Neural crest cell (in vitro differentiated cells): ENCODE data around the gene KCNK7. TPM values are rescaled to one million over a fixed set of nuclear protein-coding genes. Genes with fewer than 3 reads are reported as not detected.

Experiments
- DNase-seq: peaks from one replicate; pipeline ENCODE4 v3.0.0; 2021; ENCODE audit warnings: low read depth, mixed read lengths, low spot score
- H3K27ac Mint-ChIP-seq: one replicate; pipeline ENCODE4 v1.8.0; 2021; ENCODE audit warnings: mild to moderate bottlenecking, mixed read lengths; ENCODE audit not compliant: unreplicated experiment
- H3K27me3 Mint-ChIP-seq: 2 replicates; pipeline ENCODE4 v1.8.0; 2021; ENCODE audit warnings: low read depth, mild to moderate bottlenecking, mixed read lengths
- H3K36me3 Mint-ChIP-seq: 2 replicates; pipeline ENCODE4 v1.8.0; 2021; ENCODE audit warnings: low read depth, mild to moderate bottlenecking, mixed read lengths
- H3K4me1 Mint-ChIP-seq: 2 replicates; pipeline ENCODE4 v1.8.0; 2021; ENCODE audit warnings: mixed read lengths
- H3K4me3 Mint-ChIP-seq: one replicate; pipeline ENCODE4 v1.8.0; 2021; ENCODE audit warnings: mild to moderate bottlenecking, mixed read lengths
- H3K9me3 Mint-ChIP-seq: 2 replicates; pipeline ENCODE4 v1.8.0; 2021; ENCODE audit warnings: mixed read lengths
- total RNA-seq: library from RNA; stranded (reverse); gene quantifications from 2 replicates; pipeline ENCODE4 v1.2.1, GENCODE V29; 2021
- TF ChIP-seq, protein P1 (sequence below): fragments of 200-600 bp; sonication (generic); conservative IDR thresholded peaks from 2 replicates; pipeline ENCODE4 v1.5.0; 2021; ENCODE audit warnings: antibody characterized with exemption, mild to moderate bottlenecking

Gene KCNK7
- total RNA-seq, 1 donor from 2014 or later = 1.0 TPM

DNA sequence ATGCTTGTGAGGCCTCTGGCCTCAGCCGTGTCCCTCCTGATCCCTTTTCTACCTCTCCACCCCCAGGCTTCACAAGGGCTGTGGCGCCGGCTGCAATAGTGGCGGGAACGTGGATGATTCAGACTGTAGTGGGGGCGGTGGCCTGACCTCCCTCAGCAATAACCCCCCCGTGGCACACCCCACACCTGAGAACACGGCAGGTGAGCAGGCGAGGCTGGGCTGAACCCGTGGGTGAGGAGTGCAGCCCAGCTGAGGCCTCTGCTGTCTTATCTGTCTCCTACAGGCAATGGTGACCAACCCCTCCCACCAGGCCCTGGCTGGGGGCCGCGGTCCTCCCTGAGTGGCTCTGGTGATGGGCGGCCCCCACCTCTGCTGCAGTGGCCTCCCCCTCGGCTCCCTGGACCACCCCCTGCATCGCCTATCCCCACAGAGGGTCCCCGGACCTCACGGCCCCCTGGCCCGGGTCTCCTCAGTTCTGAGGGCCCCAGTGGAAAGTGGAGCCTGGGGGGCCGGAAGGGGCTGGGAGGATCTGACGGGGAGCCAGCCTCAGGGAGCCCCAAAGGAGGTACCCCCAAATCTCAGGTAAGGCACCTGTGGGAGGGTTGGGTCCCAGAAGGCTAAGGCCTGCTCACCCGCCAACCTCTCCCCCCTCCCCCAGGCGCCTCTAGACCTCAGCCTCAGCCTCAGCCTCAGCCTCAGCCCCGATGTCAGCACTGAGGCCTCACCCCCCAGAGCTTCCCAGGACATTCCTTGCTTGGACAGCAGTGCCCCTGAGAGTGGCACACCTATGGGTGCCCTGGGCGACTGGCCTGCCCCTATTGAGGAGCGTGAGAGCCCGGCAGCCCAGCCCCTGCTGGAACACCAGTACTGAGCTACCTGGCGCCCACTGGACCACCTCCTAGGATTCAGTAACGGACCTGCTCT lies 40.8 kb upstream of the KCNK7 start:
- no peak for DNase-seq
- H3K4me3 Mint-ChIP-seq = peak overlapping the region; percentile 72
- H3K27me3 Mint-ChIP-seq = no peaks in the 10 kb centered on the region
- no peaks in the 10 kb centered on the region for H3K9me3 Mint-ChIP-seq
- TF ChIP-seq, protein P1, sequence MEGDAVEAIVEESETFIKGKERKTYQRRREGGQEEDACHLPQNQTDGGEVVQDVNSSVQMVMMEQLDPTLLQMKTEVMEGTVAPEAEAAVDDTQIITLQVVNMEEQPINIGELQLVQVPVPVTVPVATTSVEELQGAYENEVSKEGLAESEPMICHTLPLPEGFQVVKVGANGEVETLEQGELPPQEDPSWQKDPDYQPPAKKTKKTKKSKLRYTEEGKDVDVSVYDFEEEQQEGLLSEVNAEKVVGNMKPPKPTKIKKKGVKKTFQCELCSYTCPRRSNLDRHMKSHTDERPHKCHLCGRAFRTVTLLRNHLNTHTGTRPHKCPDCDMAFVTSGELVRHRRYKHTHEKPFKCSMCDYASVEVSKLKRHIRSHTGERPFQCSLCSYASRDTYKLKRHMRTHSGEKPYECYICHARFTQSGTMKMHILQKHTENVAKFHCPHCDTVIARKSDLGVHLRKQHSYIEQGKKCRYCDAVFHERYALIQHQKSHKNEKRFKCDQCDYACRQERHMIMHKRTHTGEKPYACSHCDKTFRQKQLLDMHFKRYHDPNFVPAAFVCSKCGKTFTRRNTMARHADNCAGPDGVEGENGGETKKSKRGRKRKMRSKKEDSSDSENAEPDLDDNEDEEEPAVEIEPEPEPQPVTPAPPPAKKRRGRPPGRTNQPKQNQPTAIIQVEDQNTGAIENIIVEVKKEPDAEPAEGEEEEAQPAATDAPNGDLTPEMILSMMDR = no peak
- H3K36me3 Mint-ChIP-seq = no peaks in the 10 kb centered on the region
- H3K4me1 Mint-ChIP-seq = peaks cover 21% of the 10 kb centered on the region
- H3K27ac Mint-ChIP-seq = no peak overlapping the region

DNA sequence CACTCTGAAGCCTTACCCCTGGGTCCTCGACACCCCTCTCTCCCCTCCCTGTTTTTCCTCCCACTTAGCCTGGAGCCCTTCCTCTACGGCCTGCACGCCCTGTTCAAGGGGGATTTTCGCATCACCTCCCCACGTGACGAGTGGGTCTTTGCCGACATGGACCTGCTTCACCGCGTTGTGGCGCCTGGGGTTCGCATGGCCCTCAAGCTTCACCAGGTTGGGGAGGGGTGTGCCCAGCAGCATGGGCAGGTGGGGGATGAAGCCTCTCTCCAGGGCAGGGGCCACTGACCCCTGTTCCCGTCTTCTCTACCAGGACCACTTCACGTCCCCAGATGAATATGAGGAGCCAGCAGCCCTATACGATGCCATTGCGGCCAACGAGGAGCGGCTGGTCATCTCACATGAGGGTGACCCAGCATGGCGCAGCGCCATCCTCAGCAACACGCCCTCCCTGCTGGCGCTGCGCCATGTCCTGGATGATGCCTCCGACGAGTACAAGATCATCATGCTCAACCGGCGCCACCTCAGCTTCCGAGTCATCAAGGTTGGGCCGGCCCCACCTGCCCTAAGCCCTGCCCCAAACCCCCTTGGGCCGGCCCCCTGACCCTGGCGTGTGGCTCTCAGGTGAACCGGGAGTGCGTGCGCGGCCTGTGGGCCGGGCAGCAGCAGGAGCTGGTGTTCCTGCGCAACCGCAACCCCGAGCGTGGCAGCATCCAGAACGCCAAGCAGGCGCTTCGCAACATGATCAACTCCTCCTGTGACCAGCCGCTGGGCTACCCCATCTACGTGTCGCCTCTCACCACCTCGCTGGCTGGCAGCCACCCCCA lies 39.5 kb upstream of the KCNK7 start:
- H3K9me3 Mint-ChIP-seq = no peaks in the 10 kb centered on the region

DNA sequence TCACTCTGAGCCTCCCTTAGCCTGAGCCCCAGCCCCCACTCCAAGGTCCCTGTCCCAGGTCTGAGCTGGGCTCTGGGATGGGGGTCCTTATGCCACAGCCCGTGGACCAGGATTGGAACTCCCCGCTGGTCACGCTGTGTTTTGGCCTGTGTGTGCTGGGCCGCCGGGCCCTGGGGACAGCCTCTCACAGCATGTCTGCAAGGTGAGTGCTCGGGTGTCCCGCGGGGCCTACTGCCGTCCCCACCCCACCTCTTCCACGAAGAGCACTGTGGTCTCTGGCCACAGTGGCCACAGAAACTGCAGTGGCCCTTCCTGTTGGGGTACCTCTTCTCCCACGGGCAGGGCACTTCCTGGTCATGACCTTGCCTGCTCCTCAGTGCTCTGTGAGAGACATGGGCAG lies 38.8 kb upstream of the KCNK7 start:
- Mint-ChIP-seq H3K9me3 (no peaks in the 10 kb centered on the region), H3K27ac (no peak overlapping the region), H3K27me3 (no peaks in the 10 kb centered on the region), H3K4me1 (peaks cover 21% of the 10 kb centered on the region), H3K4me3 (no peak overlapping the region), H3K36me3 (no peaks in the 10 kb centered on the region)
- no peak for DNase-seq
- TF ChIP-seq, protein P1 = no peak

More for the DNA sequence above, 39.5 kb upstream of the KCNK7 start:
- no peaks in the 10 kb centered on the region for H3K36me3 Mint-ChIP-seq
- H3K4me3 Mint-ChIP-seq = no peak overlapping the region
- TF ChIP-seq, protein P1 = no peak
- DNase-seq = no peak
- H3K4me1 Mint-ChIP-seq = peaks cover 21% of the 10 kb centered on the region
- H3K27ac Mint-ChIP-seq = no peak overlapping the region
- H3K27me3 Mint-ChIP-seq = no peaks in the 10 kb centered on the region

DNA sequence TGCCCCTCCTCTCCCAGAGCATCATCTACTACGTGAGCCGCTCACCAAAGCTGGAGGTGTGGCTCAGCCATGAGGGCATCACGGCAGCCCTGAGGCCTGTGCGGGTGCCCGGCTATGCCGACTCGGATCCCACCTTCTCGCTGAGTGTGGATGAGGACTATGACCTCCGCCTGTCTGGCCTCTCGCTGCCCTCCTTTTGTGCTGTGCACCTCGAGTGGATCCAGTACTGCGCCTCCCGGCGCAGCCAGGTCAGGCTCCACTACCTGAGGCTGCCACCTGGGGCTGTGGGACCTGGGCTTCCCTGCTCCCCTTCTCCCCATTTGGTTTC lies 38.5 kb upstream of the KCNK7 start:
- no peak overlapping the region for H3K4me3 Mint-ChIP-seq
- H3K27me3 Mint-ChIP-seq = no peaks in the 10 kb centered on the region
- no peak overlapping the region for H3K27ac Mint-ChIP-seq
- TF ChIP-seq, protein P1 = no peak
- H3K36me3 Mint-ChIP-seq = no peaks in the 10 kb centered on the region
- peaks cover 20% of the 10 kb centered on the region for H3K4me1 Mint-ChIP-seq
- H3K9me3 Mint-ChIP-seq = no peaks in the 10 kb centered on the region
- no peak for DNase-seq

DNA sequence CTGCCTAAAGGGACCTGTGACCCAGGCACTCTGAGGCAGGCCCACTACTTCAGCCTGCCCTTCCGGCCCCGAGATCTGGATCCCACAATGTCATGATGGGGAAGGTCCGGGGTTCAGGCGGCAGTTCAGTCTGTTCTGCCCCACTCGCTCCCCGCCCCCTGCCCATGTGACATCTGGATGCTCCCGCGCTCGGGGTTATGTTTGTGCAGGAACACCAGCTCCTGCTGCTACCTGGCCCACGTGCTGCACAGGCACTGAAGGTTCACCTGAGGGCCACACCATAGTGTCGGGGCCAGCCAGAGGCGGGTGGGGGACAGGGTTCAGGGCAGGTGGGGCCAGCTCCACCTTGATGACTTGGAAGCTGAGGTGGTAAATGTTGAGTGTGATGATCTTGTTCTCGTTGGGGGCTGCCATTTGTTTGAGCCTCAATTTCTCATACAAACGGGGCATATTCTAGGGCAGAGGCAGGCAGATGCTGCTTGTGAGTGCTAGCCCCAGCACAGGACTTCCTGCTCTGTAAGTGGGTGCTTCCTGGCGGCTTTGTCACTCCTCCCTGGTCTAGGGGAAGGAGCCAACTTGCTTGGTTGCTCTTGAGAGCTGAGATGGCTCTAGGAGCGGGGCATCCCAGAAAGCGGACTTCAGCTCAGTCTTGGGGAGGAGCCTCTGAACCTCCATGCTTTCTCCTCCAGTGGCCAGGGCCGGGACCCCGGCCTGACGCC lies 37.9 kb upstream of the KCNK7 start:
- H3K36me3 Mint-ChIP-seq = no peaks in the 10 kb centered on the region

More for the DNA sequence above, 37.9 kb upstream of the KCNK7 start:
- Mint-ChIP-seq H3K4me3 (no peak overlapping the region), H3K4me1 (peaks cover 15% of the 10 kb centered on the region), H3K9me3 (no peaks in the 10 kb centered on the region), H3K27me3 (no peaks in the 10 kb centered on the region), H3K27ac (peak overlapping the region; percentile 50)
- DNase-seq = no peak
- TF ChIP-seq, protein P1 = no peak
